ENCODE data around the gene EIF5.

EIF5 gene

DNA sequence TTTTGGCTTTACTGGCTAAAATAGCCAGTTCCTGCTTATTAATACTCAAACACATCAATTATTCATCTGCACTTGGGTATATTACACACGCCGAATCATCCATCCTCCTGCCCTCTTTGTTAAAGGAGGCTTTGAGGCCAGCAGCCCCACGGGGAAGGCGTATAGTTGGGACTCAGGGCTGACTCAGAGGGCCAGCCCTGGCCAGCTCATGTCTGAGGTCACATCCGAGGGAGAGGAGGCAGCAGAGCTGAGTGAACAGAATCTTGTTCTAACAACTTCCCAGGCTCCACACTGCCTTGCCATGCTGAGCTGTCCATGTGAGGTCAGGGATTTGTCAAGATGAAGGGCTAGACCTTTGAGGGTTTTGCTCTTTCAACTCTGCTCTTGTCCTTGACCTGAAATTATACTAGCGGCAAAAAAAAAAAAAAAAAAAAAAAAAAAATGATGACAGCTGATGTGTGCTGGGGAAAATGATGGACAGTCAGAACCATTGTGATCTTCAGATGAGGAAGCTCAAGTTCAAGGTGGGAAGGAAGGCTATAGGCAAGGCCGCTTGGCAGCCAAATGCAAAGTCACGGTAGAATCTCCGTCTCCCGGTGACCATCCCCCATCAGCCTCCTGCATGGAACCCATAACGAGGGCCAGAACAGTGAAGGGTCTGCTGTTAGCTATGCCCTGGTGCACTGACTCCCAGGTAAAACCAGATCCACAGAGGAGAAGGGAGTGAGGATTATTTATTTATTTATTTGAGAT lies 38.7 kb downstream of the EIF5 start:
- peak in 1 of 2 experiments; percentile 24 for DNase-seq

- DNase-seq: no peak
These were observed 40.1 kb downstream of the EIF5 start for GRCh38 chr14:103374121-103374520.

- no peak for DNase-seq
These were observed 43.5 kb downstream of the EIF5 start for GRCh38 chr14:103377522-103378037.

DNA sequence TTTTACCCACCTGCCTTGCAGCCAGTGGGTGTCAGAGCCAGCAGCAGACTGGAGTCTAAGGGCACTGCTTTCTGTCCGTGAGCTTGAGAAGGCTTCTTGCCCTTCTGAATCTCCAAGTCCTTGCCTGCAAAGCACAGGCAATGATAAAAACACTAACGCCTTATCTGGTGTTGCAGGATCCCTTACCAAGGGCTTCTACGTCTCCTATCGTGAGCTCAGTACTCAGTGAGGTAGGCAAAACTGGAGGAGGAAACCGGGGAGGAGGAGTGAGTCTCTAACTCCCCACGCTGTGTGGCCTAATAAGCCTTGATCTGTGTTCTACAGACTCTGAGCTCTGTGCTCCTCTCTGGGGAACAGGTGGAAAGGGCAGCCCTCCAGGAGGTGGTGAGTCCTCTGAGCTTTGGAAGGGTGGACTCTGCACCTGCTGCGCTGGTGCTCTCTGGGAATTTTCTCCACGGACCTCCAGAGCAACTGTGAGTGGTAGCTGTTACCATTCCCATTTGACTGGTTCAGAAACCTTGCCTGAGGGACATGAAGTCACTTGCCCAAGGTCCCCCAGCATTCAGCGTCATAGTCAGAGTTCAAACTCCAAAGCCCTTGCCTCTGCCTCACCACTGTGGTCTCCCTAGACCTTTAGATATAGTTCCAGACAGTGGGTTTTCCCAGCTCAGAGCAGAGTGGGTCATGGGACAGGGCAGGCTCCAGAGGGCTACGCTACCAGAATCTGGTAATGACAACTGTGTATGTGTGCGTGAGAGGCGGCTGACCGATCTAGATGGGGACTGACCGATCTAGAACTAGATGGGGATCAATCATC lies 44.2 kb downstream of the EIF5 start:
- DNase-seq: no peak

DNA sequence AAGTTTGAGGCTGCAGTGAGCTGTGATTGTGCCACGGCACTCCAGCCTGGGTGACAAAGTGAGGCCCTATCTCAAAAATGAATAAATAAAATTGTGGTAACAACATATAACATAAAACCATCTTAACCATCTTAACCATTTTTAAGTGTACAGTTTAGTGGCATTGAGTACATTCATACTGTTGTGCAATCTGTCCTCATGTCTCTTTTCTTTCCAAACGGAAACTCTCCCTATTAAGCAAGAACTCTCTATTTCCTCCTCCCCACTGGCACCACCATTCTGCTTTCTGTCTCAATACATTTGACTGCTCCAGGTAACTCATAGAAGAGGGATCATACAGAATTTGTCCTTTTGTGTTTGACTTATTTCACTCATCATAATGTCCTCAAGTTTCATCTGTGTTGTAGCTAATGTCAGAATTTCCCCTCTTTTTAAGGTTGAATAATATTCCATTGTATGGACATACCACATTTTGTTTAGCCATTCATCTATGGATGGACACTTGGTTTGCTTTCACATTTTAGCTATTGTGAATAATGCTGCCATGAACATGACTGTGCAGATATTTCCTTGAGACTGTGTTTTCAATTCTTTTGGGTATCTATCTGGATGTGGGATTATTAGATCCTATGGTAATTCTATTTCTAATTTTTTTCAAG lies 46.8 kb downstream of the EIF5 start:
- peak; percentile 90 to 93 for DNase-seq

GRCh38 chr14:103382376-103382775 lies 48.3 kb downstream of the EIF5 start:
- peak; percentile 67 to 69 for DNase-seq

GRCh38 chr14:103384450-103385151 lies 50.6 kb downstream of the EIF5 start:
- DNase-seq: no peak

GRCh38 chr14:103385152-103385928 lies 51.3 kb downstream of the EIF5 start, which contains the start of gene MARK3:
Gene MARK3, plus strand, starts transcription at chr14:103385415. Its CDS starts 615 bp downstream, at chr14:103386030.
- peak; percentile 88 to 94 for DNase-seq

DNA sequence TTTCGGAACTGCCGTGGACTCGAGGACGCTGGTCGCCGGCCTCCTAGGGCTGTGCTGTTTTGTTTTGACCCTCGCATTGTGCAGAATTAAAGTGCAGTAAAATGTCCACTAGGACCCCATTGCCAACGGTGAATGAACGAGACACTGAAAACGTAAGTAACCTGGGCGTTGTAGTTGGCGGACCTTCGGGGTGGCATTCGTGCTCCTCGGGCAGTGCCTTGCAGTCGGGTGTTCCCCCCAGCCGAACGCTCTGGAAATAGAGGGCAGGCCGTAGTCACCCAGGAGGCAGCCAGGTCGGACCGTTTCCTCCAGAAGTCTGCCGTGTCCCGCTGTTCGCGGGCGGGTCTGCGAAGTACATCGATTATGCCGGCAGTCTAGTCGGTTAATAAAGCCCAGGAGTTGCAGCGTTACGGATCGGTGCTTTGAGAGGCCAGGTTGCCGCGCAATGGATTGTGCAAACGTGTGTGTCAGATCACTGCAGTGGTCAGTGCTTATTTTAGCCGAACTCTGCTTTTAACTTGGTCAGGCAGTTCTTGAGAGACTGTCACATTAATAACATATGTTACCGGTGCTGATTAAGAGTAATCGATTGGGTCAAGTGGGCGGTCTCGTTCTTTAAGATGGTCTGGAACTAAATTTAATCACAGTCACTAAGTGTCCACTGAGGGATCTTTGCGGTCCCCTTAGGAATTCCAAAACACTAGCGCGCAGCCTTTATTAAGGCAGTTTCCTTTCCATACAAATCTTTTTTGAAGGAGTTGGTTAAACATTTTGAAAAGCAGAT lies 52.1 kb downstream of the EIF5 start:
- DNase-seq: peak in 1 of 2 experiments; percentile 34

- peak in 1 of 2 experiments; percentile 11 for DNase-seq
These were observed 52.8 kb downstream of the EIF5 start for GRCh38 chr14:103386713-103387329.

GRCh38 chr14:103388664-103389063 lies 54.6 kb downstream of the EIF5 start:
- DNase-seq: no peak

DNA sequence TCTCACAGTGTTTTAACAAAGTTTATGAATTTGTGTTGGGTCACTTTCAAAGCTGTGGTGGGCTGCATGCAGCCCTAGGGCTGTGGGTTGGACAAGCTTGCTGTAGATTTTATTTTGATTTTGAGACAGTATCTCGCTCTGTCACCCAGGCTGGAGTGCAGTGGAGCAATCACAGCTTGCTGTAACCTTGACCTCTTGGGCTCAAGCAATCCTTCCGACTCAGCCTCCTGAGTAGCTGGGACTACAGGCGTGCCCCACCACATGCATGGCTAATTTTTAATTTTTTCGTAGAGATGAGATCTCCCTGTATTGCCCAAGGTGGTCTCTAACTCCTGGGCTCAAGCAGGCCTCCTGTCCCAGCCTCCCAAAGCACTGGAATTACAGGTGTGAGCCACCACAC lies 56.6 kb downstream of the EIF5 start:
- no peak for DNase-seq

DNA sequence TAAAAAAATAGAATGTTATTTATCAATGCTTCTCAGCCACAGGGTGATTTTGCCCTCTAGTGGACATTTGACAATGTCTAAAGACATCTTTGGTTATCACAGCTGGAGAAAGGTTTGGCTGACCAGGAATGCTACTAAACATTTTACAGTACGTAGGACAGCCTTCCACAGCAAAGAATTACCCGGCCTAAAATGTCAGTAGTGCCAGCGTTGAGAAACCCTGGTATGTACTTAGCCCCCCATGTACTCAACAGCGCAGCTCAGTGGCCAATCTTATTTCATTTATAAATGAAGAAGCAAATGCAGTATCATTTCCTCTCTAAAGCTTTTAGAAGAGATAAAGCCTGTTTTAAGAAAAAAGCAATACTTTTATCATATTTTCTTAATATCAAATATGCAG lies 57.0 kb downstream of the EIF5 start:
- DNase-seq: peak; percentile 83 to 85

GRCh38 chr14:103392106-103392505 lies 58.1 kb downstream of the EIF5 start:
- no peak for DNase-seq

GRCh38 chr14:103392572-103392971 lies 58.5 kb downstream of the EIF5 start:
- DNase-seq: no peak

DNA sequence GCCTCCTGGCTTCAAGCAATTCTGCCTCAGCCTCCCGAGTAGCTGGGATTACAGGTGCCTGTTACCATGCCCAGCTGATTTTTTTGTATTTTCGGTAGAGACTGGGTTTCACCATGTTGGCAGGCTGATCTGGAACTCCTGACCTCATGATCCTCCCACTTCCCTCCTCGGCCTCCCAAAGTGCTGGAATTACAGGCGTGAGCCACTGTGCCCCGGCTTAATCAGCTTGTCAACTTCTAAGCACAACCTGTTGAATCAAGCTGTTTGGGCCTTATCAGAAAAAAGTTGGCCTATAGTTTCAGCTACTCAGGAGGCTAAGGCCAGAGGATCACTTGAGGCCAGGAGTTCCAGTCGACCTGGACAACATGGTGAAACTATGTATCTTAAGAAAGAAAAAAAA lies 59.0 kb downstream of the EIF5 start:
- no peak for DNase-seq

- DNase-seq: peak; percentile 10 to 15
These were observed 59.9 kb downstream of the EIF5 start for GRCh38 chr14:103393676-103394626.

Measured in AML-193 (cell line).